ENCODE data around the gene FAM50B. TPM values are rescaled to one million over a fixed set of nuclear protein-coding genes. Genes with fewer than 3 reads are reported as not detected.

Gene FAM50B
- total and polyA plus RNA-seq, 2 of the 4 experiments (the other 2 are of a cell fraction), result 4.1 to 7.4 TPM

DNA sequence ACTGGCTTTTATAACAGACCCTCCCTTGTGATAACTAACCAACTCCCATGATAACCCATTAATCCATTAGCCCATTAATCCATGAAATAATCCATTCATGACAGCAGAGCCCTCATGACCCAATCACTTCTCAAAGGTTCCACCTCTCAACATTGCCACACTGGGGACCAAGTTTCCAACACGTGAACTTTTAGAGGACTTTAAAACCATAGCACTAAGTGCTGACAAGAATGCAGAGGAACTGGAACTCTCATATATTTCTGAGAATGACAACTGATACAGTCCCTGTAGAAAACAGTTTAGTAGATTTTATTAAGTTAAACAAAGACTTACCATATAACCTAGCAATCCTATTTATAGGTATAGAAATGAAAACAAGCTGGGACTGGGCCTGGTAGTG lies 11.4 kb upstream of the FAM50B start:
- WGBS, 2 experiments (ENCODE audit: extremely low coverage in 2 of 2, insufficient read length in 1 of 2), result no CpG with 5 or more reads among the region's 1 CpG

More for the DNA sequence above, 11.4 kb upstream of the FAM50B start:
- Histone ChIP-seq H2BK120ac (ENCODE audit: low read depth, low read length) (no peak overlapping the region), H3K23ac (ENCODE audit: low read depth, low read length) (no peak overlapping the region), H3K14ac (replicated peaks; ENCODE audit: low read depth, low read length) (no peak overlapping the region), H2AK5ac (ENCODE audit: low read depth, low read length) (no peak overlapping the region), H4K5ac (ENCODE audit: low read depth, low read length) (no peak overlapping the region), H3K18ac (ENCODE audit: low read depth, low read length) (no peak overlapping the region), H3K27ac (ENCODE audit: insufficient read depth, low read length) (no peak overlapping the region), H3K27me3 (ENCODE audit: control insufficient read depth, insufficient read depth, low read length) (no peaks in the 10 kb centered on the region), H2AFZ (replicated peaks; ENCODE audit: low read length, poor library complexity) (no peak overlapping the region), H3K56ac (ENCODE audit: extremely low read depth, insufficient read depth, low read length) (no peak overlapping the region), H3K4me1 (ENCODE audit: control insufficient read depth, insufficient read depth, low read length) (peaks cover 20% of the 10 kb centered on the region), H4K91ac (ENCODE audit: insufficient read depth, low read depth, low read length) (no peak overlapping the region), H3K9me3 (ENCODE audit: control insufficient read depth, insufficient read depth, low read length) (no peaks in the 10 kb centered on the region), H2BK5ac (ENCODE audit: low read depth, low read length, poor library complexity, severe bottlenecking) (no peak overlapping the region), H3K9me1 (ENCODE audit: insufficient read depth, low read length) (peaks cover 15% of the 10 kb centered on the region), H3K4me2 (ENCODE audit: low read depth, low read length) (no peak overlapping the region), H2BK15ac (ENCODE audit: low read depth, low read length) (no peak overlapping the region), H2AK9ac (replicated peaks; ENCODE audit: low read depth, low read length, poor library complexity) (no peak overlapping the region), H3K9ac (ENCODE audit: low read depth, low read length) (no peak overlapping the region), H2BK20ac (ENCODE audit: low read depth, low read length) (no peak overlapping the region), H3K36me3 (ENCODE audit: control insufficient read depth, insufficient read depth, low read length) (no peaks in the 10 kb centered on the region), H3K4me3 (ENCODE audit: insufficient read depth, low read depth, low read length) (no peak overlapping the region), H4K20me1 (ENCODE audit: insufficient read depth, low read length) (no peaks in the 10 kb centered on the region), H4K8ac (ENCODE audit: low read depth in 2 of 2, low read length in 2 of 2) (no peak overlapping the region), H3K4ac (ENCODE audit: low read depth, low read length) (no peak overlapping the region), H3K79me1 (ENCODE audit: low read depth in 1 of 2, low read length in 2 of 2) (peaks cover 0 to 11% of the 10 kb centered on the region in 2 experiments; a peak in 1 of 4 replicates)
- ChIA-PET POLR2A (ENCODE audit: unreplicated experiment) (no interaction called here), CTCF (no interaction called here)
- no peak for ATAC-seq (ENCODE audit: low read depth)
- BruUV-seq (replicated peaks), result no TSS peak
- no peak for DNase-seq
- in situ Hi-C loops (cut with MboI; ENCODE audit: low sequenced_read_pairs), result no loop called here
- intact Hi-C loops (cut with micrococcal nuclease), result no loop called here
- dilution Hi-C loops (cut with HindIII; ENCODE audit: low sequenced_read_pairs, unreplicated experiment), result no loop called here
- TF ChIP-seq, protein P1, sequence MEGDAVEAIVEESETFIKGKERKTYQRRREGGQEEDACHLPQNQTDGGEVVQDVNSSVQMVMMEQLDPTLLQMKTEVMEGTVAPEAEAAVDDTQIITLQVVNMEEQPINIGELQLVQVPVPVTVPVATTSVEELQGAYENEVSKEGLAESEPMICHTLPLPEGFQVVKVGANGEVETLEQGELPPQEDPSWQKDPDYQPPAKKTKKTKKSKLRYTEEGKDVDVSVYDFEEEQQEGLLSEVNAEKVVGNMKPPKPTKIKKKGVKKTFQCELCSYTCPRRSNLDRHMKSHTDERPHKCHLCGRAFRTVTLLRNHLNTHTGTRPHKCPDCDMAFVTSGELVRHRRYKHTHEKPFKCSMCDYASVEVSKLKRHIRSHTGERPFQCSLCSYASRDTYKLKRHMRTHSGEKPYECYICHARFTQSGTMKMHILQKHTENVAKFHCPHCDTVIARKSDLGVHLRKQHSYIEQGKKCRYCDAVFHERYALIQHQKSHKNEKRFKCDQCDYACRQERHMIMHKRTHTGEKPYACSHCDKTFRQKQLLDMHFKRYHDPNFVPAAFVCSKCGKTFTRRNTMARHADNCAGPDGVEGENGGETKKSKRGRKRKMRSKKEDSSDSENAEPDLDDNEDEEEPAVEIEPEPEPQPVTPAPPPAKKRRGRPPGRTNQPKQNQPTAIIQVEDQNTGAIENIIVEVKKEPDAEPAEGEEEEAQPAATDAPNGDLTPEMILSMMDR (conservative IDR thresholded peaks at IDR 0.05; ENCODE audit: low read depth, low read length), result no peak
- TF ChIP-seq, protein P2, sequence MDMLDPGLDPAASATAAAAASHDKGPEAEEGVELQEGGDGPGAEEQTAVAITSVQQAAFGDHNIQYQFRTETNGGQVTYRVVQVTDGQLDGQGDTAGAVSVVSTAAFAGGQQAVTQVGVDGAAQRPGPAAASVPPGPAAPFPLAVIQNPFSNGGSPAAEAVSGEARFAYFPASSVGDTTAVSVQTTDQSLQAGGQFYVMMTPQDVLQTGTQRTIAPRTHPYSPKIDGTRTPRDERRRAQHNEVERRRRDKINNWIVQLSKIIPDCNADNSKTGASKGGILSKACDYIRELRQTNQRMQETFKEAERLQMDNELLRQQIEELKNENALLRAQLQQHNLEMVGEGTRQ (IDR thresholded peaks at IDR 0.05; ENCODE audit: low read depth, low read length), result no peak
- TF ChIP-seq, protein P3, sequence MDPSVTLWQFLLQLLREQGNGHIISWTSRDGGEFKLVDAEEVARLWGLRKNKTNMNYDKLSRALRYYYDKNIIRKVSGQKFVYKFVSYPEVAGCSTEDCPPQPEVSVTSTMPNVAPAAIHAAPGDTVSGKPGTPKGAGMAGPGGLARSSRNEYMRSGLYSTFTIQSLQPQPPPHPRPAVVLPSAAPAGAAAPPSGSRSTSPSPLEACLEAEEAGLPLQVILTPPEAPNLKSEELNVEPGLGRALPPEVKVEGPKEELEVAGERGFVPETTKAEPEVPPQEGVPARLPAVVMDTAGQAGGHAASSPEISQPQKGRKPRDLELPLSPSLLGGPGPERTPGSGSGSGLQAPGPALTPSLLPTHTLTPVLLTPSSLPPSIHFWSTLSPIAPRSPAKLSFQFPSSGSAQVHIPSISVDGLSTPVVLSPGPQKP (IDR thresholded peaks at IDR 0.05; ENCODE audit: borderline replicate concordance, low read depth, low read length), result no peak
- no peak for TF ChIP-seq CHD1 (IDR thresholded peaks at IDR 0.05; ENCODE audit: low read depth, low read length)
- no peak for TF ChIP-seq MXI1 (IDR thresholded peaks at IDR 0.05; ENCODE audit: borderline replicate concordance, low read depth, low read length)
- no peak for TF ChIP-seq NFE2L2 (IDR thresholded peaks at IDR 0.05; ENCODE audit: low read depth, low read length)
- no peak for TF ChIP-seq BHLHE40 (IDR thresholded peaks at IDR 0.05; ENCODE audit: low read depth, low read length)
- TF ChIP-seq SMC3 (IDR thresholded peaks at IDR 0.05; ENCODE audit: low read depth, low read length), result no peak
- no peak for TF ChIP-seq MAZ (IDR thresholded peaks at IDR 0.05; ENCODE audit: borderline replicate concordance, low read depth, low read length)
- no peak for TF ChIP-seq MAFK (IDR thresholded peaks at IDR 0.05; ENCODE audit: low read depth, low read length)

Measured in IMR-90 (cell line).